ENCODE measurements around the gene CPNE4.

The CPNE4 gene

DNA sequence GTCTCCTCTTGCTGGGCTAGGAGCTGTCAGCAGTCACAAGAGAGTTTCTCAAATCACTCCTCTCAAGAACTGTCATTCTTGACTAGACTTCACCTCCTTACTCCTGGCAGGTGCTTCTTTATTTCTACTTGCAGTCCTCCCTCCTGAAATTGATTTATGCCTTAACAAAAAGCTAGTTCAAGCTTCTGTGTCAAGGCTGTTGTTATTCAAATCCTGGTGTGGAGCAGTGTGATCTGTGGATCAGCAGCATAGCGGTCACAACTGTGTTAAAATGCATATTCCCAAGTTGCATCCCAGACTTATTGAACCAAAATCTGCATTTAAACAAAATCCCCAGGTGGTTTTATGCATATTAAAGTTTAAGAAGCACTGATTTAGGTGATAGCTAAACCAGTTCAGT is 411.4 kb downstream of the CPNE4 start:
- H3K9me3 ChIP-seq (ENCODE audit: severe bottlenecking), result no peaks in the 10 kb centered on the region
- no peaks in the 10 kb centered on the region for H3K4me1 ChIP-seq (ENCODE audit: insufficient read depth, poor library complexity, severe bottlenecking)
- H3K4me3 ChIP-seq (ENCODE audit: severe bottlenecking), result no peak overlapping the region
- ATAC-seq (ENCODE audit: low read depth) (no peak), DNase-seq (ENCODE audit: low spot score) (no peak)
- H3K36me3 ChIP-seq (ENCODE audit: low read depth), result no peaks in the 10 kb centered on the region
- H3K27me3 ChIP-seq (ENCODE audit: insufficient read depth, poor library complexity, severe bottlenecking), result no peaks in the 10 kb centered on the region
- TF ChIP-seq CTCF (IDR thresholded peaks at IDR 0.05; ENCODE audit: poor library complexity, severe bottlenecking), result no peak
- H3K27ac ChIP-seq (ENCODE audit: poor library complexity, severe bottlenecking), result no peak overlapping the region

DNA sequence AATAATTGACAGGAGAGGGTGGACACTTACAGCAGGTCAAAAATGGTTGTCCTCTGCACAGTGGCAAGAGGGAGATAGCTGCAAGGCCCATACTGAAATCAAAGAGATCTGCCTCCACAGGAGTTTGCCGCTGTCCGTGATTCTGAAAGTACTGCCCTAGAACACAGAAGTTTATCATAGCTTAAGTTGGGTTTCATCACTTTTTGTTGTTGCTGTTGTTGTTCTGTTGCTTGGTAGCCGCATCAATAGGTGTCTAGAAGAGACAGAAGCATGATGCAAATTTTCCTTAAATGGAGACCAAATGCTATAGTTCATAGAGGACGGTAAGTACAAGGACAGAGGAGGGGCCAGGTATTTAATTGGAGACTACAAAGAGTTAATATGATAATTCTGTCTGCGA is 412.1 kb downstream of the CPNE4 start:
- no peaks in the 10 kb centered on the region for H3K36me3 ChIP-seq (ENCODE audit: low read depth)
- H3K4me3 ChIP-seq (ENCODE audit: severe bottlenecking), result no peak overlapping the region
- no peaks in the 10 kb centered on the region for H3K9me3 ChIP-seq (ENCODE audit: severe bottlenecking)
- no peak for ATAC-seq (ENCODE audit: low read depth)
- DNase-seq (ENCODE audit: low spot score), result no peak
- no peaks in the 10 kb centered on the region for H3K27me3 ChIP-seq (ENCODE audit: insufficient read depth, poor library complexity, severe bottlenecking)
- H3K27ac ChIP-seq (ENCODE audit: poor library complexity, severe bottlenecking), result no peak overlapping the region
- TF ChIP-seq CTCF (IDR thresholded peaks at IDR 0.05; ENCODE audit: poor library complexity, severe bottlenecking), result no peak
- no peaks in the 10 kb centered on the region for H3K4me1 ChIP-seq (ENCODE audit: insufficient read depth, poor library complexity, severe bottlenecking)

DNA sequence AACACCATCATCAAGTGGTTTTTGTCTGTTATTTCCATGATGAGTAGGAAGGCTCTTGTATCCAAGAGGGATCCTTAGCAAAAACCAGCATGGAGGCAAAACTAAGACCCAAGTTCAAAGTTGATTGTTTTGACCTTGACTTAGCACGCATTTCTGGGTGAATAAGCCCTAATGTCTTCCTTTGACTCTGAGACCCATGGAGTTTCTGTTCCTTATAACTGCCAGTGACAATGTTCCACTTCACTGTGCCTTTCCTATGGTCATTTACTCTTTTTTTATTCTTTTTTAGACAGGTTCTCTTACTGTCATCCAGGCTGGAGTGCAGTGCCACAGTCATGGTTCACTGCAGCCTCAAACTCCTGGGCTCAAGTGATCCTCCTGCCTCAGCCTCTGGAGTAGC is 413.8 kb downstream of the CPNE4 start:
- no peak overlapping the region for H3K4me3 ChIP-seq (ENCODE audit: severe bottlenecking)
- H3K27ac ChIP-seq (ENCODE audit: poor library complexity, severe bottlenecking), result no peak overlapping the region
- H3K27me3 ChIP-seq (ENCODE audit: insufficient read depth, poor library complexity, severe bottlenecking), result no peaks in the 10 kb centered on the region
- H3K4me1 ChIP-seq (ENCODE audit: insufficient read depth, poor library complexity, severe bottlenecking), result no peaks in the 10 kb centered on the region
- no peaks in the 10 kb centered on the region for H3K36me3 ChIP-seq (ENCODE audit: low read depth)
- DNase-seq (ENCODE audit: low spot score) (no peak), ATAC-seq (ENCODE audit: low read depth) (no peak)
- TF ChIP-seq CTCF (IDR thresholded peaks at IDR 0.05; ENCODE audit: poor library complexity, severe bottlenecking), result no peak
- H3K9me3 ChIP-seq (ENCODE audit: severe bottlenecking), result no peaks in the 10 kb centered on the region

DNA sequence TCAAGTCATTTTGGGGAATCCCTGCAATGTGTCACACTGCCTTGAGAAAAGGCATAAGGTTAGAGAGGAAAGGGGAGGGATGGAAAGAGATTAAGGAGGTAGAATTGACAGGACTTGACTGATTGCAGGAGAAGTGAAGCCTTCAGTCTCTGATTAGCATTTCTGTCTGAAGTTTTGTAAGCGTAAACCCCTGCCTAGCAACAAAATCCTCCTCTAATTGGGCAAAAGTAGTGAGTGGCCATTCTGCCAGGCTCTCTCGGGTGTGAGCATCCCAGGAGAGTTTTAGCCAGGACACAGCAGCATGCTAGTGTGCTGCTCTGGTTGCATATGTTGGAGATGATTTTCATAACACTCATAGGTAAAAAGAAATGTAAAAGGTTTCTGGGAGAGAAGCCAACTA is 415.0 kb downstream of the CPNE4 start:
- no peak for ATAC-seq (ENCODE audit: low read depth)
- TF ChIP-seq CTCF (IDR thresholded peaks at IDR 0.05; ENCODE audit: poor library complexity, severe bottlenecking), result no peak
- Histone ChIP-seq H3K27ac (ENCODE audit: poor library complexity, severe bottlenecking) (no peak overlapping the region), H3K9me3 (ENCODE audit: severe bottlenecking) (no peaks in the 10 kb centered on the region), H3K4me1 (ENCODE audit: insufficient read depth, poor library complexity, severe bottlenecking) (no peaks in the 10 kb centered on the region), H3K4me3 (ENCODE audit: severe bottlenecking) (no peak overlapping the region), H3K36me3 (ENCODE audit: low read depth) (no peaks in the 10 kb centered on the region), H3K27me3 (ENCODE audit: insufficient read depth, poor library complexity, severe bottlenecking) (no peaks in the 10 kb centered on the region)
- no peak for DNase-seq (ENCODE audit: low spot score)

GRCh38 chr3:131616719-131617118 is 418.1 kb downstream of the CPNE4 start:
- no peak for ATAC-seq (ENCODE audit: low read depth)
- H3K9me3 ChIP-seq (ENCODE audit: severe bottlenecking), result no peaks in the 10 kb centered on the region
- no peak for TF ChIP-seq CTCF (IDR thresholded peaks at IDR 0.05; ENCODE audit: poor library complexity, severe bottlenecking)
- H3K4me1 ChIP-seq (ENCODE audit: insufficient read depth, poor library complexity, severe bottlenecking), result no peaks in the 10 kb centered on the region
- DNase-seq (ENCODE audit: low spot score), result no peak
- no peaks in the 10 kb centered on the region for H3K36me3 ChIP-seq (ENCODE audit: low read depth)
- no peaks in the 10 kb centered on the region for H3K27me3 ChIP-seq (ENCODE audit: insufficient read depth, poor library complexity, severe bottlenecking)
- no peak overlapping the region for H3K27ac ChIP-seq (ENCODE audit: poor library complexity, severe bottlenecking)
- H3K4me3 ChIP-seq (ENCODE audit: severe bottlenecking), result no peak overlapping the region
